Sigmoid colon (tissue), 4 donors: ENCODE results near the gene ABCA5.

Experiments used
- CTCF ChIP-seq, 4 experiments: fragments of 450-650 bp in 3 of 4; fragments of 200-600 bp in 1 of 4; IDR thresholded peaks; one replicate each; pipeline ENCODE4 v1.5.1; 2016 to 2019; ENCODE audit warnings: antibody characterized with exemption in 4 of 4, mild to moderate bottlenecking in 3 of 4, moderate library complexity in 2 of 4
- EP300 ChIP-seq, 4 donors: sonication (generic); formaldehyde crosslinking; IDR thresholded peaks; one replicate each; pipeline ENCODE4 v1.6.1; 2017; ENCODE audit warnings: antibody characterized with exemption in 4 of 4
- POLR2A ChIP-seq, 2 donors: fragments of 450-650 bp; IDR thresholded peaks; one replicate each; pipeline ENCODE4 v1.6.1; 2016; ENCODE audit warnings: antibody characterized with exemption in 2 of 2, mild to moderate bottlenecking in 2 of 2, moderate library complexity in 2 of 2

- TF ChIP-seq EP300 (IDR thresholded peaks at IDR 0.05), result no peak
- TF ChIP-seq CTCF (IDR thresholded peaks at IDR 0.05), result no peak
- no peak for TF ChIP-seq POLR2A (IDR thresholded peaks at IDR 0.05)
Measured at GRCh38 chr17:69302682-69303081, 24.3 kb downstream of the ABCA5 start.
